NCI-H748 treated with DMSO at 0.1 percent for 48 hours (cell line): ENCODE data around the gene PGA4.
"Not testable (repeated sequence)": the region's sequence is repeated elsewhere in the genome, so short reads cannot be mapped to it uniquely, and the experiment has no call there.

Source experiments
- DNase-seq: peaks from one replicate; lab custom pipeline; 2025; lab: John Stamatoyannopoulos, UW

PGA4 gene

DNA sequence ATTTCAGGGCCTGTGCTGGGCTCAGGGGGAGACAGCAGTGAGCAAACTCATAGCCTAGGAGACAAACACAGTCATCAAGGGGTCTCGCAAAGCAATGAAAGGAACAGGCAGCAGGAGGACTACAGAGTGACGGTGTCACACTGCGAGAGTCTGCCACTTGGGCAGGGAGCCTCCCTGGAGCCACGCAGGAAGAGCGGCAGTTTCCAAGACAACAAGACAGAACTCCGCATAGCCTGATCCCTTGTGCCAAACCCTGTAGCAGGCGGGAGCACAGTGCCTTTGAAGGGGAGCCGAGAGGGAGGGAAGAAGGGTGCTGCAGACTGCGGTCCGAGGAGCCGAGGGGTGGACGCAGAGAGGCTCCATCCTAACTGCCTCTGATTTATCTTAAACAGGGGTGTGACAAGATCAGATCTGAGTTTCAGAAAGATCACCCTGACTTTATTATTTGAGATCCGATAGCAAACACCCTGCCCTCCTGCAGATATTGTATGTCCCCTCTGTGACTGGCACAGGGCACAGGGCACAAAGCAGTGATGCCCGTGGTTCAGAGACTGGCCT is 17.6 kb upstream of the PGA4 start:
- DNase-seq, result not testable (repeated sequence)

DNA sequence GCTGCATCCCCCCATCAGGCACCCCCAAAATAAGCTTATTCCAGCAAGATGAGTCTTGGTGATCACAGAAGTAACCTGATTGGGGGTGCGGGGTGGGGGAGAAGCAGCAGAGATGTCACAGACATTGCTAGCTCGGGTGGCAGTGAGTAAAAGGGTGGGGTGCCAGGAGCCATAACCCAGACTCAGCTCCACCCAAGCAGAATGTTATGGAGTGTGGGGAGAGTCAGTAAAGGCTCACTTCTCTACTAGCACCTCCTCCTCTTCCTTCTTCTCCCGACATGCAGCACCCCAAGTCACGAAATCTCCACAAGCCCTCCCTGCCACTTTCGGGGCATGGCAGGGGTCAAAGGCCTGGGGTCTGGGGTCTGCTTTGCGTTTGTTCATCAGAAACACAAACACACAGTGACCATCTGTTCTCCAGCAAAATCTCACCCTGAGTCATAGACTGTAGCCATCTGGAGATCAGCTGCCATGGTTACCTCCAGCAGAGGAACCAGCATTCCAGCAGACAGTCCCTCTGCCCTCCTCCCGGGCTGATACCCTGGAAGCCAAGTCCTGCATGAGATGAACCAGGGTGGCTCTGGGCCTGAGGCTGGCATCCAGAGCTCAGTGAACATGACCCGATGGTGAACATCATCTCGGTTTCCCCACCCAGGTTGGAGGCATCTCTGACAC is 14.4 kb upstream of the PGA4 start:
- DNase-seq, result not testable (repeated sequence)

DNA sequence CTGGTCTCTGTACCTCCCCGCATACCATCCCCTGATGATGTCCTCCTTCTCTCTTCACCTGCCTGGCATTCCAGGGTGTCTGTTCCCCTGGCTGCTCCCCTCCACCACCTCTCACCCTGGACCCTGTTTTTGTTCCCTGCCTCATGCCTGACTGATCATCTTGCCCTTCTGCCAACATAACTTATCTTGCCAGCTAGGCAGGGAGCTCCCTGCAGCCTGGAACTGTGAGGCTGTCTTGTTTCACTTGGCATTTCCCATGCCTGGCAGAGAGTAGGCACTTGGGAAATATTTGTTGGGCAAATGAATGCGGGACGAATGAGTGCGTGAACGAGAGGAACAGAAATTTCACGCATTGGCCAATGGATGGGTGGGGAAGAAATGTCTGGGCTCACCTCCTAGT is 11.5 kb upstream of the PGA4 start:
- not testable (repeated sequence) for DNase-seq

DNA sequence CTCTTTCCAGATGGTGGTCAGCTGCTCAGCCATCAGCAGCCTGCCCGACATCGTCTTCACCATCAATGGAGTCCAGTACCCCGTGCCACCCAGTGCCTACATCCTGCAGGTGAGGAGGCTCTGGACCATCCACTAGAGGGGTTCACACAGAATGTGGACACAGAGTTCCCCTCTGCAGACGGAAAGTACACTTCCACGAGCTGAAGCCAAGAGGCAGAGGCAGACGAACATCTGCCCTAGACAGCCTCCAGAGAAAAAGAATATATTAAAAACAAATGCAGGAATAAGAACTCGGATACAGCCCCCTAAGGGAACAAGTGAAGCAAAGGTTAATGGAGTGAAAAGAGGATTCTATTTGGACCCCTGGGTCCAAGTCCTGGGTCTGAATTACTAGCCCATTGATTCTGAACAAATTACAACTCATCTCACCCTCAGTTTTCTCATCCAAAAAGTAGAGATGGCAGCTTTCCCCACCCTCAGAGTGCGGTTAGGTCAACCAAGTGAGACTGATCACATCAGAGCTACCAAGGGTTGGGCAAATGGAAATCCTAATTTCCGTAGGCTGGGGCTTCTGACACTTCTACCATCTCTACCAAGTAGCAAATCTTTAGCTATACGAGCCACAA is 10.7 kb upstream of the PGA4 start:
- DNase-seq, result not testable (repeated sequence)

DNA sequence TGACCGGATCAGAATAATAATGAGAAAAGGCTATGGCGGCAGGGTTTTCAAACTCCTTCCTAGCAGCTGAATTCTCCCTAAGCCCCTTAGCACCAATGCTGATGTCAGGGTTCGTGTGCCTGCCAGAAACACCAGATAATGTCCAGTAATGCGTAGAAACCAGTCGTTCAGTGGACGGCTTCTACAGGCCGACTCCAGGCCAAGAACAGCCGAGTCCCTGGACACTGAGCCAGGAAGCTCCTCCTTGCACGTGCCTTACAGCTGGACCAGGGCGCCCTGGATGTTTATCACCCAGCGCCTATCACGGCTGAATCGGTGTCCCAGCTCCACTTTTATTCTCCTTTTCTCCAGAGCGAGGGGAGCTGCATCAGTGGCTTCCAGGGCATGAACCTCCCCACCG is 9.9 kb upstream of the PGA4 start:
- not testable (repeated sequence) for DNase-seq

DNA sequence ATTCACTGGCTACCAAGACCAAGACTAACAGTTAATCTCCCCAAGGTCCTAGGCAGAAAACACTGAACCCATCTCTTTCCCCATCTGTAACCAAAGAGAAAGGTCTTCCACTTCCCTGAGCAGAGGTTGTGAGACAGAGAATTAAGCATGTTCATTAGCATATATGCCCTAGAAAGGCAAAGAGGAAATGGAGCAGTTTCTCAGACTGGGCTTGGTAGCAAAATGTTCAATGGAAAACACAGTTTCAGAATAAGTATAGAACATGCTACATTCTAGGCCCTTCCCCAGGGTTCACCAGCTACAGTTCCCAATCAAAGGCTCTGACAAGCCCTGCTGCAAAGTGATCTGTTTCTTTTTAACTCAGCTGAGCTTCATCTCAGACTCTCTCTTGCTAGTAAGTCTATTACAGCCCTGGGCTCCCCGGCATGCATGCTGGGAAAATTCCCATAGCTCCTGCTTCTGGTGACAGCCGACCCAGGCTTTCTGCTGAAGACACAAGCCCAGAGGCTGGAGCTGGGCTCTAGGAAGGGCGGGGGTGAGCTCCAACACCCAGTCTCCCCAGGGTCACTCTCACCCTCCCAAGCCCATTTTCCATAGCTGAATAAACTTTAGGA is 8.3 kb upstream of the PGA4 start:
- not testable (repeated sequence) for DNase-seq

DNA sequence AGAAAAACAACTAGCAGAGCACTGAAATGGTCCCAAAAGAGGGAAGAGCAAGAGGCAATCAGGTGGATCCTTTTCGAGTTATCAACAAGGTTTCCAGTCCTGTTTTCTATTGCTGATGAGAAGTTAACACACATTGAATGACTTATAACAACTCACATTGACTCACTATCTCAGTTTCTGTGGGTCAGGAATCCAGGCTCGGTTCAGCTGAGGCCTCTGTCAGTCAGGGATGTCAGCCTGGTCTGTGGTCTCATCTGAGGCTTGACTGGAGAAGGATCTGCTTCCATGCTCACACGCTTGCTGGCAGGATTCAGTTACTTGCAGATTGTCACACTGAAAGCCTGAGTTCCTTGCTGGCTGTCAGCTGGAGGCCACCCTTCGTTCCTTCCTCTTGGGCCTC is 3.8 kb upstream of the PGA4 start:
- not testable (repeated sequence) for DNase-seq

DNA sequence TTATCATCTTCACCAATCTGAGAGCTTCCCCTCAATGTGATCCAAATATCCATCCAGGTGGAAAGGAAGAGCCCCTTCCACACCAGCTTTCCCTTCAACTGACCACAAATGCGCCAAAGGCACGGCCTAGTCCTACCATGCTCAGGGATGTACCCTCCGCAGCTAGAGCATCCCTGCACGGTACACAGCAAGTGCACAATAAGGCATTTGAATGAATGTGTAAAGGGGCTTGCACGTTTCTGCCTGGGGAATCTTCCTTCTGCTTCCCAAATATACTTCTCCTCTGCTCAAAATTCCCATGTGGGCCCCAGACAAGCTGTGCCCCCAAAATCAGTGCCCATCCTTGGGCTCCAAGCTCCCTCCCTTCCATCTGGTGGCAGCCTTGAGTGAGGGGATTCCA is 3.1 kb upstream of the PGA4 start:
- not testable (repeated sequence) for DNase-seq

DNA sequence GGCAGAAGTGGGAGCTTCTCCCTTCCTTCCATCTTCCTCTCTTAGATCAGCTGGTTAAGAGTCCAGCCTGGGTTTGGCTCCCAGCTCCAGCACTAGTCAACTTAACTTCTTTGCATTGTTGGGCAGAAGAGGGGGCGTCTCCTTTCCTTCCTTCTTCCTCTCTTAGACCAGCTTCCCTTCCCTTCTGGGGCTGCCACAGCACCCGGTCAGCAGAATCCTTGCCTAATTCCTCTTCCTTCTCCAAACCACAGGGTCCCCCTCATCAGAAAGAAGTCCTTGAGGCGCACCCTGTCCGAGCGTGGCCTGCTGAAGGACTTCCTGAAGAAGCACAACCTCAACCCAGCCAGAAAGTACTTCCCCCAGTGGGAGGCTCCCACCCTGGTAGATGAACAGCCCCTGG is 545 bp downstream of the PGA4 start:
- not testable (repeated sequence) for DNase-seq

DNA sequence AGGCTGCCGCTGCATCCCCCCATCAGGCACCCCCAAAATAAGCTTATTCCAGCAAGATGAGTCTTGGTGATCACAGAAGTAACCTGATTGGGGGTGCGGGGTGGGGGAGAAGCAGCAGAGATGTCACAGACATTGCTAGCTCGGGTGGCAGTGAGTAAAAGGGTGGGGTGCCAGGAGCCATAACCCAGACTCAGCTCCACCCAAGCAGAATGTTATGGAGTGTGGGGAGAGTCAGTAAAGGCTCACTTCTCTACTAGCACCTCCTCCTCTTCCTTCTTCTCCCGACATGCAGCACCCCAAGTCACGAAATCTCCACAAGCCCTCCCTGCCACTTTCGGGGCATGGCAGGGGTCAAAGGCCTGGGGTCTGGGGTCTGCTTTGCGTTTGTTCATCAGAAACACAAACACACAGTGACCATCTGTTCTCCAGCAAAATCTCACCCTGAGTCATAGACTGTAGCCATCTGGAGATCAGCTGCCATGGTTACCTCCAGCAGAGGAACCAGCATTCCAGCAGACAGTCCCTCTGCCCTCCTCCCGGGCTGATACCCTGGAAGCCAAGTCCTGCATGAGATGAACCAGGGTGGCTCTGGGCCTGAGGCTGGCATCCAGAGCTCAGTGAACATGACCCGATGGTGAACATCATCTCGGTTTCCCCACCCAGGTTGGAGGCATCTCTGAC is 4.5 kb downstream of the PGA4 start:
- not testable (repeated sequence) for DNase-seq

DNA sequence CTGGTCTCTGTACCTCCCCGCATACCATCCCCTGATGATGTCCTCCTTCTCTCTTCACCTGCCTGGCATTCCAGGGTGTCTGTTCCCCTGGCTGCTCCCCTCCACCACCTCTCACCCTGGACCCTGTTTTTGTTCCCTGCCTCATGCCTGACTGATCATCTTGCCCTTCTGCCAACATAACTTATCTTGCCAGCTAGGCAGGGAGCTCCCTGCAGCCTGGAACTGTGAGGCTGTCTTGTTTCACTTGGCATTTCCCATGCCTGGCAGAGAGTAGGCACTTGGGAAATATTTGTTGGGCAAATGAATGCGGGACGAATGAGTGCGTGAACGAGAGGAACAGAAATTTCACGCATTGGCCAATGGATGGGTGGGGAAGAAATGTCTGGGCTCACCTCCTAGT is 7.3 kb downstream of the PGA4 start:
- DNase-seq, result not testable (repeated sequence)

DNA sequence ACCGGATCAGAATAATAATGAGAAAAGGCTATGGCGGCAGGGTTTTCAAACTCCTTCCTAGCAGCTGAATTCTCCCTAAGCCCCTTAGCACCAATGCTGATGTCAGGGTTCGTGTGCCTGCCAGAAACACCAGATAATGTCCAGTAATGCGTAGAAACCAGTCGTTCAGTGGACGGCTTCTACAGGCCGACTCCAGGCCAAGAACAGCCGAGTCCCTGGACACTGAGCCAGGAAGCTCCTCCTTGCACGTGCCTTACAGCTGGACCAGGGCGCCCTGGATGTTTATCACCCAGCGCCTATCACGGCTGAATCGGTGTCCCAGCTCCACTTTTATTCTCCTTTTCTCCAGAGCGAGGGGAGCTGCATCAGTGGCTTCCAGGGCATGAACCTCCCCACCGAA is 8.9 kb downstream of the PGA4 start:
- DNase-seq, result not testable (repeated sequence)

DNA sequence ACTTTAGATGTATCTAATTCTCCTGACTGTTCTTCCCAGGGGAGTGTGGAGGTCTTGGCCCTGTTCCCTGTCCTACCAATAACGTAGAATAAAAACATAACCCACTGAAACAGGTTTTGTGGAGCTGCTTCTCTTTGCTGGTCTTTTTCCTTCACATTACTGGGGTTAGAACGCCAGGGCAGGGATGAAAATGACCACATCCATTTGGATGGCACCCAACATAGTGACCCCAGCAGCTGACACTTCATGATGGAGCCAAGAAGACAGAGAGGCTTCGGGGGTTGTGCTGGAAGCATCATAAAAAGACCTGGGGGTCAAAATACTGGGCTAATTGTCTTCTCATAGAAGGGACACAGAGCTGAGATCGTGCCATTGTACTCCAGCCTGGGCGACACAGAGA is 9.4 kb downstream of the PGA4 start:
- DNase-seq, result not testable (repeated sequence)

DNA sequence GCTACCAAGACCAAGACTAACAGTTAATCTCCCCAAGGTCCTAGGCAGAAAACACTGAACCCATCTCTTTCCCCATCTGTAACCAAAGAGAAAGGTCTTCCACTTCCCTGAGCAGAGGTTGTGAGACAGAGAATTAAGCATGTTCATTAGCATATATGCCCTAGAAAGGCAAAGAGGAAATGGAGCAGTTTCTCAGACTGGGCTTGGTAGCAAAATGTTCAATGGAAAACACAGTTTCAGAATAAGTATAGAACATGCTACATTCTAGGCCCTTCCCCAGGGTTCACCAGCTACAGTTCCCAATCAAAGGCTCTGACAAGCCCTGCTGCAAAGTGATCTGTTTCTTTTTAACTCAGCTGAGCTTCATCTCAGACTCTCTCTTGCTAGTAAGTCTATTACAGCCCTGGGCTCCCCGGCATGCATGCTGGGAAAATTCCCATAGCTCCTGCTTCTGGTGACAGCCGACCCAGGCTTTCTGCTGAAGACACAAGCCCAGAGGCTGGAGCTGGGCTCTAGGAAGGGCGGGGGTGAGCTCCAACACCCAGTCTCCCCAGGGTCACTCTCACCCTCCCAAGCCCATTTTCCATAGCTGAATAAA is 10.5 kb downstream of the PGA4 start:
- DNase-seq, result not testable (repeated sequence)

DNA sequence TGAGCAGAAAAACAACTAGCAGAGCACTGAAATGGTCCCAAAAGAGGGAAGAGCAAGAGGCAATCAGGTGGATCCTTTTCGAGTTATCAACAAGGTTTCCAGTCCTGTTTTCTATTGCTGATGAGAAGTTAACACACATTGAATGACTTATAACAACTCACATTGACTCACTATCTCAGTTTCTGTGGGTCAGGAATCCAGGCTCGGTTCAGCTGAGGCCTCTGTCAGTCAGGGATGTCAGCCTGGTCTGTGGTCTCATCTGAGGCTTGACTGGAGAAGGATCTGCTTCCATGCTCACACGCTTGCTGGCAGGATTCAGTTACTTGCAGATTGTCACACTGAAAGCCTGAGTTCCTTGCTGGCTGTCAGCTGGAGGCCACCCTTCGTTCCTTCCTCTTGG is 15.0 kb downstream of the PGA4 start:
- DNase-seq, result not testable (repeated sequence)

DNA sequence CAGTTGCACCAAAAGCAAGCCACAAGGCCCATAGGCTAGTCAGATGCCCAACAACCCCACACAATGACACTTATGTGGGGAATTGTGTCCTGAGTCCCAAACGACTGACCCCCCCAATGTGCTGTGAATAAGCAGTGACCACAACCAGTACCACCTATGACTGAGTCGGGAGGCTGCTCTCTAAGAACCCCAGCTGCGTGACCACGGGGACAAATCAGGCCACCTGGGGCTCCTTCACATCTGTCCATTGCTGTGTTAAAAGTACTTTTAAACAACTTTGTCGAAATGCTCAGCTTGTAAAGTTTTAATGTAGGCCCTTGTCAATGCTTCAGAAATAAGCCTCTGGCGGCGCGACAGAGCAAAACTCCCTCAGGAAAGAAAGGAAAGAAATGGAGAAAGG is 18.1 kb downstream of the PGA4 start:
- not testable (repeated sequence) for DNase-seq

DNA sequence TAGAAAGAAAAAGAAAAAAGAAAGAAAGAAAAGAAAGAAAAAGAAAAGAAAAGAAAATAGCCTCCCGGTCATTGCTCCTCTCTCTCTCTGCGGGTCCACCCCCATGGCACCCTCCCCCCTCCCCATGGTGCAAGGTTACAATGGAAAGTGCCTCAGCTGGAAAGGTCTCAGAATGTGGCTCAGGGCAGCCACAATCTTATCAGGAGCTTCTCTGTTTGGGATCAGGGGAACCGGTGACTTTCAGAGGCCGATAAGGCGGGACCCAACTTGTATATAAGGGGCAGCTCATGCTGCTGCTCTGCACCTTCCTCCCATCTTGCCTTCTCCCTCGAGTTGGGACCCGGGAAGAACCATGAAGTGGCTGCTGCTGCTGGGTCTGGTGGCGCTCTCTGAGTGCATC is 18.7 kb downstream of the PGA4 start, which contains the start of gene PGA5:
PGA5 (plus strand) TSS at position 301 of the 400 bp plus-strand sequence; CDS start at position 353, 52 bp downstream.
- DNase-seq, result not testable (repeated sequence)

DNA sequence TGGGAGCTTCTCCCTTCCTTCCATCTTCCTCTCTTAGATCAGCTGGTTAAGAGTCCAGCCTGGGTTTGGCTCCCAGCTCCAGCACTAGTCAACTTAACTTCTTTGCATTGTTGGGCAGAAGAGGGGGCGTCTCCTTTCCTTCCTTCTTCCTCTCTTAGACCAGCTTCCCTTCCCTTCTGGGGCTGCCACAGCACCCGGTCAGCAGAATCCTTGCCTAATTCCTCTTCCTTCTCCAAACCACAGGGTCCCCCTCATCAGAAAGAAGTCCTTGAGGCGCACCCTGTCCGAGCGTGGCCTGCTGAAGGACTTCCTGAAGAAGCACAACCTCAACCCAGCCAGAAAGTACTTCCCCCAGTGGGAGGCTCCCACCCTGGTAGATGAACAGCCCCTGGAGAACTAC is 19.4 kb downstream of the PGA4 start:
- not testable (repeated sequence) for DNase-seq

DNA sequence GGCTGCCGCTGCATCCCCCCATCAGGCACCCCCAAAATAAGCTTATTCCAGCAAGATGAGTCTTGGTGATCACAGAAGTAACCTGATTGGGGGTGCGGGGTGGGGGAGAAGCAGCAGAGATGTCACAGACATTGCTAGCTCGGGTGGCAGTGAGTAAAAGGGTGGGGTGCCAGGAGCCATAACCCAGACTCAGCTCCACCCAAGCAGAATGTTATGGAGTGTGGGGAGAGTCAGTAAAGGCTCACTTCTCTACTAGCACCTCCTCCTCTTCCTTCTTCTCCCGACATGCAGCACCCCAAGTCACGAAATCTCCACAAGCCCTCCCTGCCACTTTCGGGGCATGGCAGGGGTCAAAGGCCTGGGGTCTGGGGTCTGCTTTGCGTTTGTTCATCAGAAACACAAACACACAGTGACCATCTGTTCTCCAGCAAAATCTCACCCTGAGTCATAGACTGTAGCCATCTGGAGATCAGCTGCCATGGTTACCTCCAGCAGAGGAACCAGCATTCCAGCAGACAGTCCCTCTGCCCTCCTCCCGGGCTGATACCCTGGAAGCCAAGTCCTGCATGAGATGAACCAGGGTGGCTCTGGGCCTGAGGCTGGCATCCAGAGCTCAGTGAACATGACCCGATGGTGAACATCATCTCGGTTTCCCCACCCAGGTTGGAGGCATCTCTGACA is 23.3 kb downstream of the PGA4 start:
- DNase-seq, result not testable (repeated sequence)

DNA sequence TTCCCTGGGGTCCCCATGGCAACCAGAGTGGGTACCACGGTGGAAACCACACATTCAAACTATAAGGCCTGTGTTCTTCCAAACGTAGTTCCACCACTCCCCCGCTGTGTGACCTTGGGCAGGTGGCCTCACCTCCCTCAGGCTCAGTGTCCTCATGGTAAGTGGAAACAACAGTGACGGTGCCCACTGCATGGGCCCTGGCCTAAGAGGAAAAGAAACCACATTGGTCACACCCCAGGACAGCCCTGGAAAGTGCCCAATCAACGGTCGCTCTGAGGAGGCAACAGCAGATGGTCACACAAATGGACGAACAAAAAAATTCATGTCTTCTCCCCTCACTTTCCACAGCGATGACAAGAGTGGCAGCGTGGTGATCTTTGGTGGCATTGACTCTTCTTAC is 25.9 kb downstream of the PGA4 start:
- not testable (repeated sequence) for DNase-seq

DNA sequence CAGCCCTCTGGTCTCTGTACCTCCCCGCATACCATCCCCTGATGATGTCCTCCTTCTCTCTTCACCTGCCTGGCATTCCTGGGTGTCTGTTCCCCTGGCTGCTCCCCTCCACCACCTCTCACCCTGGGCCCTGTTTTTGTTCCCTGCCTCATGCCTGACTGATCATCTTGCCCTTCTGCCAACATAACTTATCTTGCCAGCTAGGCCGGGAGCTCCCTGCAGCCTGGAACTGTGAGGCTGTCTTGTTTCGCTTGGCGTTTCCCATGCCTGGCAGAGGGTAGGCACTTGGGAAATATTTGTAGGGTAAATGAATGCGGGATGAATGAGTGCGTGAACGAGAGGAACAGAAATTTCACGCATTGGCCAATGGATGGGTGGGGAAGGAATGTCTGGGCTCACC is 27.1 kb downstream of the PGA4 start:
- not testable (repeated sequence) for DNase-seq
